HCT116 (cell line): ENCODE data around the gene GALNT2. TPM values are rescaled to one million over a fixed set of nuclear protein-coding genes. Genes with fewer than 3 reads are reported as not detected.

Source experiments
- ATAC-seq: fragments of 200-7000 bp; cut with Tn5 transposase; 2 replicates; pipeline ENCODE4 v1.9.1; 2020; ENCODE audit warnings: mild to moderate bottlenecking, moderate library complexity
- BruUV-seq: library from RNA; stranded (reverse); fragments of 400-500 nt; replicated peaks from 2 replicates; lab custom pipeline; 2021; lab: Mats Ljungman, UMichigan
- CTCF ChIA-PET: fragments of 300-600 bp; sonication (Branson Sonifier 250); formaldehyde crosslinking; loops from one replicate; lab custom pipeline; 2021; ENCODE audit warnings: antibody characterized with exemption; lab: Charles Lee
- POLR2A ChIA-PET: fragments of 300-600, 350-600 bp; sonication (Branson Sonifier 250); formaldehyde crosslinking; loops from one replicate; lab custom pipeline; 2021; ENCODE audit warnings: antibody characterized with exemption; lab: Charles Lee
- RAD21 ChIA-PET, 2 experiments: fragments of 300-600 bp; sonication (Branson Sonifier 250); formaldehyde crosslinking; loops; one replicate each; lab custom pipeline; 2023; ENCODE audit warnings: low total read pairs in 2 of 2; ENCODE audit not compliant: uncharacterized antibody in 2 of 2, unreplicated experiment in 2 of 2, low non-redundant PET in 1 of 2; lab: Charles Lee
- DNase-seq: peaks from one replicate; pipeline ENCODE4 v3.0.0-alpha.2; 2010; ENCODE audit warnings: low read depth, low spot score
- H2AFZ ChIP-seq: fragments of 200-600 bp; shearing (Covaris generic), sonication (generic); 2 replicates; pipeline ENCODE4 v1.6.1; 2017; ENCODE audit warnings: low read depth, mixed run types, mixed read lengths, antibody characterized with exemption, low read length; ENCODE audit not compliant: poor library complexity, severe bottlenecking
- H3K27ac ChIP-seq: 2 replicates; pipeline ENCODE4 v1.5.1; 2012; ENCODE audit warnings: low read depth, low read length
- H3K27me3 ChIP-seq: fragments of 200-600 bp; sonication (generic); 2 replicates; pipeline ENCODE4 v1.6.1; 2016; ENCODE audit warnings: mixed run types, low read length, mixed read lengths; ENCODE audit not compliant: insufficient read depth
- H3K36me3 ChIP-seq, 2 experiments: fragments of 200-500 bp in 1 of 2; fragments of 200-600 bp in 1 of 2; sonication (Bioruptor generic) in 1 of 2; sonication (generic) in 1 of 2; 2 replicates each; pipeline versions ENCODE4 v1.5.1 to v1.6.1; 2014 to 2016; ENCODE audit warnings: low read length in 2 of 2, inconsistent platforms in 1 of 2, mixed read lengths in 1 of 2, mixed run types in 1 of 2; ENCODE audit not compliant: insufficient read depth in 2 of 2, control insufficient read depth in 1 of 2
- H3K4me1 ChIP-seq, 2 experiments: fragments of 200-600 bp in 1 of 2; sonication (generic) in 1 of 2; 2 replicates each; pipeline versions ENCODE4 v1.5.1 to v1.6.1; 2012 to 2017; ENCODE audit warnings: low read length in 2 of 2, inconsistent platforms in 1 of 2, mild to moderate bottlenecking in 1 of 2, mixed read lengths in 1 of 2, mixed run types in 1 of 2, moderate library complexity in 1 of 2; ENCODE audit not compliant: insufficient read depth in 2 of 2, control insufficient read depth in 1 of 2
- H3K4me2 ChIP-seq: fragments of 200-600 bp; sonication (generic); 2 replicates; pipeline ENCODE4 v1.6.1; 2017; ENCODE audit warnings: mixed run types, low read length, mixed read lengths
- H3K4me3 ChIP-seq, 2 experiments: fragments of 200-600 bp in 1 of 2; sonication (generic) in 1 of 2; replicated peaks in 1 of 2; 2 replicates each; pipeline ENCODE4 v1.5.1; 2011 to 2016; ENCODE audit warnings: low read length in 2 of 2, control low read depth in 1 of 2, low read depth in 1 of 2, mild to moderate bottlenecking in 1 of 2, mixed read lengths in 1 of 2, mixed run types in 1 of 2
- H3K79me2 ChIP-seq: fragments of 200-600 bp; sonication (generic); 2 replicates; pipeline ENCODE4 v1.6.1; 2017; ENCODE audit warnings: mild to moderate bottlenecking, mixed run types, low read length, moderate library complexity, mixed read lengths; ENCODE audit not compliant: insufficient read depth
- H3K9ac ChIP-seq: fragments of 200-600 bp; sonication (generic); 2 replicates; pipeline ENCODE4 v1.6.1; 2016; ENCODE audit warnings: low read length, mixed read lengths
- H3K9me2 ChIP-seq: fragments of 200-600 bp; sonication (generic), shearing (Covaris generic); 2 replicates; pipeline ENCODE4 v1.6.1; 2017; ENCODE audit warnings: mixed run types, mild to moderate bottlenecking, moderate library complexity; ENCODE audit not compliant: insufficient read depth
- H3K9me3 ChIP-seq, 2 experiments: fragments of 200-500 bp in 1 of 2; fragments of 200-600 bp in 1 of 2; sonication (Bioruptor generic) in 1 of 2; sonication (generic) in 1 of 2; 2 replicates each; pipeline ENCODE4 v1.6.1; 2014 to 2017; ENCODE audit warnings: low read length in 2 of 2, mixed read lengths in 2 of 2, inconsistent platforms in 1 of 2, low read depth in 1 of 2, mild to moderate bottlenecking in 1 of 2, mixed run types in 1 of 2, moderate library complexity in 1 of 2; ENCODE audit not compliant: control insufficient read depth in 1 of 2, insufficient read depth in 1 of 2
- H4K20me1 ChIP-seq: fragments of 200-600 bp; sonication (generic), shearing (Covaris generic); 2 replicates; pipeline ENCODE4 v1.6.1; 2017; ENCODE audit warnings: mixed run types, mild to moderate bottlenecking, moderate library complexity; ENCODE audit not compliant: insufficient read depth
- CBX3 ChIP-seq: IDR thresholded peaks from 2 replicates; pipeline ENCODE4 v1.6.1; 2012; ENCODE audit warnings: low read depth
- CEBPB ChIP-seq: IDR thresholded peaks from 2 replicates; pipeline ENCODE4 v1.6.1; 2012; ENCODE audit warnings: low read depth
- CTCF ChIP-seq, 3 experiments: fragments of 200-600 bp in 1 of 3; sonication (generic) in 1 of 3; IDR thresholded peaks in 2 of 3; conservative IDR thresholded peaks in 1 of 3; 2 replicates each; pipeline ENCODE4 v1.5.1; 2012 to 2017; ENCODE audit warnings: low read depth in 2 of 3, low read length in 2 of 3, antibody characterized with exemption in 1 of 3, borderline replicate concordance in 1 of 3, control low read depth in 1 of 3, mild to moderate bottlenecking in 1 of 3, mixed read lengths in 1 of 3, mixed run types in 1 of 3, moderate library complexity in 1 of 3; ENCODE audit not compliant: insufficient read depth in 1 of 3
- ELF1 ChIP-seq: IDR thresholded peaks from 2 replicates; pipeline ENCODE4 v1.6.1; 2012; ENCODE audit warnings: low read depth, borderline replicate concordance
- EZH2 ChIP-seq: fragments of 200-600 bp; sonication (generic); IDR thresholded peaks from 2 replicates; pipeline ENCODE4 v1.6.1; 2017; ENCODE audit warnings: antibody characterized with exemption, mixed run types
- EZH2phosphoT487 ChIP-seq: fragments of 200-600 bp; IDR thresholded peaks from 2 replicates; pipeline ENCODE4 v1.6.1; 2018; ENCODE audit warnings: antibody characterized with exemption, borderline replicate concordance
- FOSL1 ChIP-seq: IDR thresholded peaks from 2 replicates; pipeline ENCODE4 v1.6.1; 2012; ENCODE audit warnings: low read depth
- JUND ChIP-seq: IDR thresholded peaks from 2 replicates; pipeline ENCODE4 v1.6.1; 2012
- RAD21 ChIP-seq: IDR thresholded peaks from 2 replicates; pipeline ENCODE4 v1.6.1; 2012; ENCODE audit warnings: low read depth, mild to moderate bottlenecking
- REST ChIP-seq: IDR thresholded peaks from 2 replicates; pipeline ENCODE4 v1.6.1; 2012; ENCODE audit warnings: low read depth
- SP1 ChIP-seq: IDR thresholded peaks from 2 replicates; pipeline ENCODE4 v1.6.1; 2012; ENCODE audit warnings: low read depth
- TCF7L2 ChIP-seq: IDR thresholded peaks from 2 replicates; pipeline ENCODE4 v1.7.0; 2011; ENCODE audit warnings: borderline replicate concordance, inconsistent platforms; ENCODE audit not compliant: insufficient read depth, insufficient read length; ENCODE audit errors: extremely low read depth
- YY1 ChIP-seq: IDR thresholded peaks from 2 replicates; pipeline ENCODE4 v1.6.1; 2011; ENCODE audit warnings: low read length, low read depth, moderate library complexity, mild to moderate bottlenecking; ENCODE audit not compliant: insufficient replicate concordance; ENCODE audit errors: extremely low read depth
- intact Hi-C: fragments of 100-400 bp; cut with micrococcal nuclease; formaldehyde crosslinking; loops from 2 replicates; pipeline ENCODE4 v1.10.0; 2022
- total RNA-seq: library from RNA; stranded (reverse); gene quantifications from one replicate; pipeline ENCODE4 v1.2.1, GENCODE V29; 2021; ENCODE audit not compliant: unreplicated experiment

The GALNT2 gene
- total RNA-seq, 1 experiment from 2014 or later = 40.8 TPM

- TF ChIP-seq YY1 = no peak
These were observed 203.7 kb downstream of the GALNT2 start (continued) for GRCh38 chr1:230270559-230271281.

- DNase-seq (no peak), ATAC-seq (no peak)
- BruUV-seq = no TSS peak
- peaks cover 0 to 9% of the 10 kb centered on the region in 2 experiments; a peak in 2 of 4 replicates for H3K36me3 ChIP-seq
- no peaks in the 10 kb centered on the region for H4K20me1 ChIP-seq
- no peaks in the 10 kb centered on the region for H3K79me2 ChIP-seq
- no peak overlapping the region for H3K9ac ChIP-seq
- H3K4me2 ChIP-seq = no peak overlapping the region
- H3K4me1 ChIP-seq = peaks cover 0 to 7% of the 10 kb centered on the region in 2 experiments; a peak in 2 of 4 replicates
- no peaks in the 10 kb centered on the region for H3K9me3 ChIP-seq
- ChIA-PET POLR2A (no interaction called here), RAD21 (no interaction called here), CTCF (no interaction called here)
- no peaks in the 10 kb centered on the region for H3K27me3 ChIP-seq
- H3K9me2 ChIP-seq = no peaks in the 10 kb centered on the region
- TF ChIP-seq EZH2phosphoT487 = no peak
- TF ChIP-seq CBX3 = no peak
- TF ChIP-seq YY1 = no peak
- TF ChIP-seq CTCF (IDR thresholded peaks at IDR 0.05 in 2 of 3, conservative IDR thresholded peaks at IDR 0.05 in 1 of 3; ENCODE audit: borderline replicate concordance in 1 of 3, insufficient read depth in 1 of 3, low read depth in 2 of 3, low read length in 2 of 3) = no peak
- TF ChIP-seq REST = no peak
- TF ChIP-seq FOSL1 = no peak
- TF ChIP-seq ELF1 = no peak
- no peak for TF ChIP-seq JUND
- TF ChIP-seq CEBPB = no peak
- no peak for TF ChIP-seq TCF7L2
- TF ChIP-seq RAD21 = no peak
- TF ChIP-seq EZH2 = no peak
- no peak for TF ChIP-seq SP1
- no peak overlapping the region for H2AFZ ChIP-seq
- intact Hi-C loops = no loop called here
- no peak overlapping the region for H3K4me3 ChIP-seq
- no peak overlapping the region for H3K27ac ChIP-seq
These were observed 204.4 kb downstream of the GALNT2 start for GRCh38 chr1:230271300-230272035.
